HG02885 (cell line): ENCODE results near the gene TRIM69.
"Not testable (repeated sequence)": the region's sequence is repeated elsewhere in the genome, so short reads cannot be mapped to it uniquely, and the experiment has no call there.

Source experiments
- ATAC-seq: cut with Tn5 transposase; IDR thresholded peaks from one replicate; pipeline ENCODE4 v1.9.1; 2021; ENCODE audit warnings: mild to moderate bottlenecking; ENCODE audit not compliant: unreplicated experiment, poor library complexity

Gene TRIM69, protein sequence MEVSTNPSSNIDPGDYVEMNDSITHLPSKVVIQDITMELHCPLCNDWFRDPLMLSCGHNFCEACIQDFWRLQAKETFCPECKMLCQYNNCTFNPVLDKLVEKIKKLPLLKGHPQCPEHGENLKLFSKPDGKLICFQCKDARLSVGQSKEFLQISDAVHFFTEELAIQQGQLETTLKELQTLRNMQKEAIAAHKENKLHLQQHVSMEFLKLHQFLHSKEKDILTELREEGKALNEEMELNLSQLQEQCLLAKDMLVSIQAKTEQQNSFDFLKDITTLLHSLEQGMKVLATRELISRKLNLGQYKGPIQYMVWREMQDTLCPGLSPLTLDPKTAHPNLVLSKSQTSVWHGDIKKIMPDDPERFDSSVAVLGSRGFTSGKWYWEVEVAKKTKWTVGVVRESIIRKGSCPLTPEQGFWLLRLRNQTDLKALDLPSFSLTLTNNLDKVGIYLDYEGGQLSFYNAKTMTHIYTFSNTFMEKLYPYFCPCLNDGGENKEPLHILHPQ

DNA sequence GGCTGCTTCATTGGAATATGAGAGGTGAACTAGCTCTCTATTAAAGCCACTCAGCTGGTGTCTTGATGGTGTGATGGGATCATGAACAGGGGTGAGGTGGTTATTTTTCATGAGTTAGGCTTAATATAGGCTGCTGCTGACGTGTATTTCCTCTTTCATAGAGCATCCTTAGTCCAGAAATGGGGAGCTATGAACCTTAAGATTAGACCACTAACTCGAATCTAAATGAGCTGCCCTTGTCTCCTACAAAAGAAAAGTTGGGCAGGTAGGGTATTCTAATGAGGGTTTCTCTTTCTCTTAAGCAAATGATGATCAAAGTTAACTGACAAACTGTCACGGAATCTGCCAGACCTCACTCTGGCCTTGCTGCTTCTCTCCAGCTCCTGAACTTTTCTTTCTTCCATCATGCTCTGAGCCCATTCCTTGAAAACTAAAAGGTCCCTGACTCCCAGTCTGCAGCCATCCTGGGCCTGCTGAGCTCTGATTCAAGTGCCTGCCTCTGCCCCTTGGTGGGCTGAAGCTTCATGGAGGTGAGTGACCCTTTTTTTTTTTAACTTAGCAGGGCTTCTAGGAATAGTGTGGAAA, at the start of gene TRIM69:
TSS of gene TRIM69 (plus strand) at position 348 of the 585 bp plus-strand sequence. CDS start at position 525, 177 bp downstream.
- no peak for ATAC-seq

DNA sequence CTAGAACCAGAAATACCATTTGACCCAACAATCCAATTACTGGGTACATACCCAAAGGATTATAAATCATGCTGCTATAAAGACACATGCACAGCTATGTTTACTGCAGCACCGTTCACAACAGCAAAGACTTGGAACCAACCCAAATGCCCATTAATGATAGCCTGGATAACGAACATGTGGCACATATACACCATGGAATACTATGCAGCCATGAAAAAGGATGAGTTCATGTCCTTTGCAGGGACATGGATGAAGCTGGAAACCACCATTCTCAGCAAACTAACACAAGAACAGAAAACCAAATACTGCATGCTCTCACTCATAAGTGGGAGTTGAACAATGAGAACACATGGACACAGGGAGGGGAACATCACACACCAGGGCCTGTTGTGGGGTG, 47.0 kb upstream of the TRIM69 start:
- ATAC-seq = not testable (repeated sequence)

DNA sequence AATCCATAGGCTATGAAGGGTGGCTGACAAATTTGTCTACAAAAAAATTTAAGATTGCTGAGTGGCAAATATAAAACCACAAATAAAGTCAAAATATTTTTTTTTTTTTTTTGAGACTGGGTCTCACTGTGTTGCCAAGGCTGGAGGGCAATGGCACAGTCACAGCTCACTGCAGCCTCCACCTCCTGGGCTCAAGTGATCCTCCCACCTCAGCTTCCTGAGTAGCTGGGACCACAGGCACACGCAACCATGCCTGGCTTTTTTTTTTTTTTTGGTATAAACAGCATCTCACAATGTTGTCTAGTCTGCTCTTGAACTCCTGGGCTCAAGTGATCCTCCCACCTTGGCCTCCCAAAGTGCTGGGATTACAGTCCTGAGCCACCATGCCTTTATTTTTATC, 46.1 kb upstream of the TRIM69 start:
- not testable (repeated sequence) for ATAC-seq

DNA sequence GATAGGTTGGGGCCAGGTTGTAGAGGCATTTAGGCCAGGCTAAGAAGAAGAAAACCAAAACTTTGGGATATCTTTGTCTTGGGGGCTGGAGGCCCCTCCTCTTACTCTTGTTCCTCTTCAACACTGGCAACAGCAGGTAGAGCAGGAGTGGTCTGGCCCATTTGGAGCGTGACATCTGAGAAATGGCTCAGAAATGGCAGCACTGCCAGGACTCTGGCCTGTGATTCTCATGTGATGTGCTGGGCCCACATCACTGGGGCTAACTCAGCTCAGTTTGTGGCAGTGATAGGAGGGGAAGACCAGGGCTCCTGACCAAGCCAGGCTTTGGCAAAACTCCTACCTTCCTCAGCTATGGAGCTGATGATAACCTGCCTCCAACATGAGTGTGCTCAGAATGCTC, 43.7 kb upstream of the TRIM69 start:
- ATAC-seq = no peak

DNA sequence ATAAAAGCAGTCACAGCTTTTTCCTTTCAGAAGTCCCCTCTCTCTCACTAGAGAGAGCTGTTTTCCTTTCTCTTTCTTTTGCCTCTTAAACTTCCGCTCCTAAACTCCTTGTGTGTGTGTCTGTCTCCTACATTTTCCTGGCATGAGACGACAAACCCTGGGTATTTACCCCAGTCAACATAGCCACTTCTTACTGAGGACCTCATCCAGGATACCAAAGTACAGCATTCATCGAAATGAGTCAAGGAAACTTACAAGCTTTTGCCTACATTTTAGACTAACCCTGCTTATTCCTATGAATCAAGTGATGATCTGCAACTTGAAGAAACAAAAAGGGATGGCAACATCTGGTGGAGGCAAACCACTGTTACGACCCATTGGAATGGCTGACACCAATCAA, 41.9 kb upstream of the TRIM69 start:
- no peak for ATAC-seq

DNA sequence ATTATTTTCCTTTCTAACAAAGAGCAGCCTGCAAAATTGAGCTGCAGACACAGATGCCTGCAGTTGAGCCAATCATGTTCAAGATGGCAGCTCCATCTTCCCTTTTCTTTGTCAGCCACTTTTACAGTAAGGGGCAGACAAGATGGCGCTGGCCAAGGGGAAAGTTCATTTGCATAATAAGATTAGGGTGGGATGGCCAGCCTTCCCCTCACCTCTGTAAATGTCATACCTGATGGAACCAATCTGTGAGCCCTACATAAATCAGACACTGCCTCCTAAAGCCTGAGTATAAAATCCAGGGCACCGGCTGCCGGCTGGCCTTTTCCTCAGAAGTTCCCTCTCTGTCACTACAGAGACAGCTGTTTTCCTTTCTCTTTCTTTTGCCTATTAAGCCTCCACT, 41.0 kb upstream of the TRIM69 start:
- ATAC-seq = no peak

DNA sequence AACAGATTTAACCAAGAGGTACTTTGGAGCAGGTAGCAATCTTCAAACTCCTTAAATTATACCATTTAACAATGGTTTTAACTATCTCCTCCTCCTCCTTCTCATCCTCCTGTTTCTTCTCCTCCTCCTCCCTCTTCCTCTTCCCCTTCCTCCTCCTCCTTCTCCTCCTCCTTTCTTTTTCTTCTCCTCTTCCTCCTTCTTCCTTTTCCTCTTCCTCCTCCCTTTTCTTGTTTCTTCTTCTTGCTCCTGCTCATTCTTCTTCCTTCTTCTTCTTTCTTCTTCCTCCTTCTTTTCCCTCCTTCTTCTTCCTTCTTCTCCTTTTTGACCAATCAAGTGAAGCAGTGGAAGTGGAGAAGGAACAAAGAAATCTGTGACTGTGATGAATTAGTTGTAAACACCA, 39.3 kb upstream of the TRIM69 start:
- no peak for ATAC-seq

DNA sequence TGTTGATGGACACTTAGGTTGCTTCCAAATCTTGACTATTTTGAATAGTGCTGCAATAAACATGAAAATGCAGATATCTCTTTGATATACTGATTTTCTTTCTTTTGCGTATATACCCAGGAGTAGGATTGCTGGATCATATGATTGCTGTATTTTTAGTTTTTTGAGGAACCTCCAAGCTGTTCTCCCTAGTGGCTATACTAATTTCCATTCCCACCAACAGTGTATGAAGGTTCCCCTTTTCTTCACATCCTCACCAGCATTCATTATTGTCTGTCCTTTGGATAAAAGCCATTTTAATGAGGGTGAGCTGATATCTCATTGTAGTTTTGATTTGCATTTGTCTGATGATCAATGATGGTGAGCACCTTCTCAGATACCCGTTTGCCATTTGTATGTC, 37.7 kb upstream of the TRIM69 start:
- no peak for ATAC-seq

DNA sequence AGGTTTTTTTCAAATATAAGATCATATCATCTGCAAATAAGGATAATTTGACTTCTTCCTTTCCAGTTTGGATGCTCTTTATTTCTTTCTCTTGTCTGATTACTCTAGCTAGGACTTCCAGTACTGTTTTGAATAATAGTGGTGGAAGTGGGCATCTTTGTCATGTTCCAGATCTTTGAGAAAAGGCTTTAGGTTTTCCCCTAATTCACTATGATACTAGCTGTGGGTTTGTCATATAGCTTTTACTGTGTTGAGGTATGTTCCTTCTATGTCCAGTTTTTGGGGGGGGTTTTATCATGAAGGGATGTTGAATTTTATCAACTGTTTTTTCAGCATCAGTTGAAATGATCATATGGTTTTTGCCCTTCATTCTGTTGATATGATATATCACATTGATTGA, 35.7 kb upstream of the TRIM69 start:
- not testable (repeated sequence) for ATAC-seq

DNA sequence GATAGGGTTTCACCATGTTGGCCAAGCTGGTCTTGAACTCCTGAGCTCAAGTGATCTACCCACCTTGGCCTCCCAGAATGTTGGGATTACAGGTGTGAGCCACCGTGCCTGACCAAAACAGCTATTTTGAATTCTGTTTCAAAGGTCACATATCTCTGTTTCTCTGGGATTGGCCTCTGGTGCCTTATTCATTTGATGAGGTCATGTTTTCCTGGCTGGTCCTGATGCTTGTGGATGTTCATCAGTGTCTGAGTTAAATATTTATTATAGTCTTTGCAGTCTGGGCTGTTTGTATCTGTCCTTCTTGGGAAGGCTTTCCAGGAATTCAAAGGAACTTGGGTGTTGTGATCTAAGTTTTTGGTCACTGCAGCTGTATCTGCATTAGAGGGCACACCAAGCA, 30.3 kb upstream of the TRIM69 start:
- no peak for ATAC-seq

DNA sequence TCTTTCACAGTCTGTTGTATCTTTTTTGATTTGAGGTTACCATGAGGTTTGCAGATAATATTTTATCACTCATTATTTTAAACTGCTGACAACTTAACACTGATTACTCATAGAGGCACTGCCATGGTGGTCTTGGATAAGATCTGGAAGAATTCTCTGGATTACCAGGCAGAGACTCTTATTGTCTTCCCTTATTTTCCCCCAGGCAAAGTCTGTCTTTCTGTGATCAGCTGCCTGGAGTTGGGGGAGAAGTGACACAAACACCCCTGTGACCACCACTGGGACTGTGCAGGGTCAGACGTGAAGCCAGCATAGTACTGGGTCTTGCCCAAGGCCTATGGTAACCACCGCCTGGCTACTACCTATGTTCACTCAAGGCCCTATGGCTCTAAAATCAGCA, 29.9 kb upstream of the TRIM69 start:
- no peak for ATAC-seq

DNA sequence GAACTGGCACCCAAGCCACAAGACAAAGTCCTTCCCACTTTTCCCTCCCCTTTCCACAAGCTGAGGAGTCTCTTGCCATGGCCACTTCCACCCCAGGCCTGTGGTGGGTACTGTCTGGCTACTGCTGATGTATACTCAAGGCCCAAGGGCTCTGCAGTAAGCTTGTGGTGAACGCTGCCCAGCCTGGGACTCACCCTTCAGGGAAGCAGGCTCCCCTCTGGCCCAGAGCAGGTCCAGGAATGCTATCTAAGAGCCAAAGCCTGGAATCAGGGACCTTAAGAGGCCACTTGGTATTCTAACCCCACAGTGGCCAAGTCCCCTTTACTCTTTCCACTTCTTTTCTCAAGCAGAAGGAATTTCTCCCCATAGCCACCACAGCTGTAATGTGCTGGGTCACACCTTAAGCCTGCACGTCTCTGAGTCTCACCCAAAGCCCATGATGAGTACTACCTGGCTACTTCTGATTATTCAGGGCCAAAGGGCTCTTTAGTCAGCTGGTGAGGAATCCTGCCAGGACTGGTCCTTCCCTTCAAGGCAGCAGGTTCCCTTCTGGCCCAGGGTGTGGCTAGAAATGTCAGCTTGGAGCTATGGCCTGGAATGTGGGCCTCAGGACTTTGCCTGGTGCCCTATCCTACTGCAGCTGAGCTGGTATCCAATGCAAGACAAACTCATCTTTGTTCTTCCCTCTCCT, 29.2 kb upstream of the TRIM69 start:
- ATAC-seq = no peak

DNA sequence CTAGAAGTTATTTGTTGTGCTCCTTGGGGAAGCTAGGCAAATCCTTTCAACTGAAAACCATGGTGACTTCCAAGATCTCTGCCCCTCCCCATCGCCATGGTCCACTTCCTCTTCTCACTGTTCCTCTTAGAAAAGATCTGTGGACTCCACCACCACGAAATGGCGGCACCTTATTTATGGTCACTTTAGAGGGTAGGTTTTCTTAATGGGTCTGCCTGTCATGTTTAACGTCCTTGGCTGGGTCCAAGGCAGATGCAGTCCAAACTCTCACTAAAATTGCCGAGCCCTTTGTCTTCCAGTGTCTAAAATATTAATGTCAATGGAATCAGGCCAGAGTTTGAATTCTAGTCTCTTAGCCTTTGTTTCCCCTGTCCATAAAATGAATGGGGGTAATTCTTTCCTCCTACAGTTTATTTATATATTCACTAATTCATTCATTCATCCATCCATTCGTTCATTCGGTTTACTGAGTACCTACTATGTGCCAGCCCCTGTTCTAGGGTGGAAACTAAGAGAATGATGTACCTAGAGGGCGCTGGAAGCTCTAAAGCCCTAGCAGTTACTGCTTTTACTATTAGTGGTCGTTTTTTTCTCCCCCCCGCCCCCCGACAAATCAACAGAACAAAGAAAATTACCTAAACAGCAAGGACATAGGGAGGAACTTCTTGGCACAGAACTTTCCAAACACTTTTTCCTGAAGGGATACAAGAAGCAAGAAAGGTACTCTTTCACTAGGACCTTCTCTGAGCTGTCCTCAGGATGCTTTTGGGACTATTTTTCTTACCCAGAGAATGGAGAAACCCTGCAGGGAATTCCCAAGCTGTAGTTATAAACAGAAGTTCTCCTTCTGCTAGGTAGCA, 25.9 kb upstream of the TRIM69 start:
- ATAC-seq = peak; percentile 30

DNA sequence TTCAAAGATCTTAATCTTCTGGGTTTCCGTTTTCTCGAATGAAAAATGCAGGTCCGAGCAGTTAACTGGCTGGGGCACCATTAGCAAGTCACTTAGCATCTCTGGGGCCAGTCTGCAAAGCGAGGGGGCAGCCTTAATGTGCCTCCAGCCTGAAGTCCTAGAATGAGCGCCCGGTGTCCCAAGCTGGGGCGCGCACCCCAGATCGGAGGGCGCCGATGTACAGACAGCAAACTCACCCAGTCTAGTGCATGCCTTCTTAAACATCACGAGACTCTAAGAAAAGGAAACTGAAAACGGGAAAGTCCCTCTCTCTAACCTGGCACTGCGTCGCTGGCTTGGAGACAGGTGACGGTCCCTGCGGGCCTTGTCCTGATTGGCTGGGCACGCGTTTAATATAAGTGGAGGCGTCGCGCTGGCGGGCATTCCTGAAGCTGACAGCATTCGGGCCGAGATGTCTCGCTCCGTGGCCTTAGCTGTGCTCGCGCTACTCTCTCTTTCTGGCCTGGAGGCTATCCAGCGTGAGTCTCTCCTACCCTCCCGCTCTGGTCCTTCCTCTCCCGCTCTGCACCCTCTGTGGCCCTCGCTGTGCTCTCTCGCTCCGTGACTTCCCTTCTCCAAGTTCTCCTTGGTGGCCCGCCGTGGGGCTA, 25.1 kb upstream of the TRIM69 start, which contains the start of the genes B2M and PATL2:
TSS of gene B2M (plus strand) at position 422 of the 647 bp plus-strand sequence. CDS start at position 452, 30 bp downstream.
TSS of gene PATL2 (minus strand) at position 228 of the 647 bp plus-strand sequence. CDS start 34,833 bp downstream, outside the sequence.
- peak; percentile 80 for ATAC-seq

DNA sequence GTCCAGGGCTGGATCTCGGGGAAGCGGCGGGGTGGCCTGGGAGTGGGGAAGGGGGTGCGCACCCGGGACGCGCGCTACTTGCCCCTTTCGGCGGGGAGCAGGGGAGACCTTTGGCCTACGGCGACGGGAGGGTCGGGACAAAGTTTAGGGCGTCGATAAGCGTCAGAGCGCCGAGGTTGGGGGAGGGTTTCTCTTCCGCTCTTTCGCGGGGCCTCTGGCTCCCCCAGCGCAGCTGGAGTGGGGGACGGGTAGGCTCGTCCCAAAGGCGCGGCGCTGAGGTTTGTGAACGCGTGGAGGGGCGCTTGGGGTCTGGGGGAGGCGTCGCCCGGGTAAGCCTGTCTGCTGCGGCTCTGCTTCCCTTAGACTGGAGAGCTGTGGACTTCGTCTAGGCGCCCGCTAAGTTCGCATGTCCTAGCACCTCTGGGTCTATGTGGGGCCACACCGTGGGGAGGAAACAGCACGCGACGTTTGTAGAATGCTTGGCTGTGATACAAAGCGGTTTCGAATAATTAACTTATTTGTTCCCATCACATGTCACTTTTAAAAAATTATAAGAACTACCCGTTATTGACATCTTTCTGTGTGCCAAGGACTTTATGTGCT, 24.5 kb upstream of the TRIM69 start:
- ATAC-seq = peak; percentile 27

DNA sequence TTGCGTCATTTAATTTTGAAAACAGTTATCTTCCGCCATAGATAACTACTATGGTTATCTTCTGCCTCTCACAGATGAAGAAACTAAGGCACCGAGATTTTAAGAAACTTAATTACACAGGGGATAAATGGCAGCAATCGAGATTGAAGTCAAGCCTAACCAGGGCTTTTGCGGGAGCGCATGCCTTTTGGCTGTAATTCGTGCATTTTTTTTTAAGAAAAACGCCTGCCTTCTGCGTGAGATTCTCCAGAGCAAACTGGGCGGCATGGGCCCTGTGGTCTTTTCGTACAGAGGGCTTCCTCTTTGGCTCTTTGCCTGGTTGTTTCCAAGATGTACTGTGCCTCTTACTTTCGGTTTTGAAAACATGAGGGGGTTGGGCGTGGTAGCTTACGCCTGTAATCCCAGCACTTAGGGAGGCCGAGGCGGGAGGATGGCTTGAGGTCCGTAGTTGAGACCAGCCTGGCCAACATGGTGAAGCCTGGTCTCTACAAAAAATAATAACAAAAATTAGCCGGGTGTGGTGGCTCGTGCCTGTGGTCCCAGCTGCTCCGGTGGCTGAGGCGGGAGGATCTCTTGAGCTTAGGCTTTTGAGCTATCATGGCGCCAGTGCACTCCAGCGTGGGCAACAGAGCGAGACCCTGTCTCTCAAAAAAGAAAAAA, 23.9 kb upstream of the TRIM69 start:
- ATAC-seq = no peak

DNA sequence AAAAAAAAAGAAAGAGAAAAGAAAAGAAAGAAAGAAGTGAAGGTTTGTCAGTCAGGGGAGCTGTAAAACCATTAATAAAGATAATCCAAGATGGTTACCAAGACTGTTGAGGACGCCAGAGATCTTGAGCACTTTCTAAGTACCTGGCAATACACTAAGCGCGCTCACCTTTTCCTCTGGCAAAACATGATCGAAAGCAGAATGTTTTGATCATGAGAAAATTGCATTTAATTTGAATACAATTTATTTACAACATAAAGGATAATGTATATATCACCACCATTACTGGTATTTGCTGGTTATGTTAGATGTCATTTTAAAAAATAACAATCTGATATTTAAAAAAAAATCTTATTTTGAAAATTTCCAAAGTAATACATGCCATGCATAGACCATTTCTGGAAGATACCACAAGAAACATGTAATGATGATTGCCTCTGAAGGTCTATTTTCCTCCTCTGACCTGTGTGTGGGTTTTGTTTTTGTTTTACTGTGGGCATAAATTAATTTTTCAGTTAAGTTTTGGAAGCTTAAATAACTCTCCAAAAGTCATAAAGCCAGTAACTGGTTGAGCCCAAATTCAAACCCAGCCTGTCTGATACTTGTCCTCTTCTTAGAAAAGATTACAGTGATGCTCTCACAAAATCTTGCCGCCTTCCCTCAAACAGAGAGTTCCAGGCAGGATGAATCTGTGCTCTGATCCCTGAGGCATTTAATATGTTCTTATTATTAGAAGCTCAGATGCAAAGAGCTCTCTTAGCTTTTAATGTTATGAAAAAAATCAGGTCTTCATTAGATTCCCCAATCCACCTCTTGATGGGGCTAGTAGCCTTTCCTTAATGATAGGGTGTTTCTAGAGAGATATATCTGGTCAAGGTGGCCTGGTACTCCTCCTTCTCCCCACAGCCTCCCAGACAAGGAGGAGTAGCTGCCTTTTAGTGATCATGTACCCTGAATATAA, 23.0 kb upstream of the TRIM69 start:
- ATAC-seq = no peak
